Stimulated activated CD4-positive, alpha-beta T cell treated with anti-CD3 and anti-CD28 coated beads, Interleukin-12 subunit alpha, Interleukin-12 subunit beta, amount 100 ng/mL, for 48 hours (primary cell): ENCODE results near the gene TSPEAR.
"Not testable (repeated sequence)": the region's sequence is repeated elsewhere in the genome, so short reads cannot be mapped to it uniquely, and the experiment has no call there.

Source experiments
- DNase-seq, 3 donors: peaks; one replicate each; pipeline ENCODE4 v3.0.0-alpha.2; 2020; ENCODE audit warnings: low read depth in 2 of 3, low spot score in 1 of 3

Gene TSPEAR

GRCh38 chr21:44508711-44509445, 202.5 kb downstream of the TSPEAR start:
- DNase-seq = no peak

- DNase-seq = no peak
These were observed 203.0 kb downstream of the TSPEAR start for GRCh38 chr21:44508426-44508710.

GRCh38 chr21:44507673-44508425, 203.5 kb downstream of the TSPEAR start:
- DNase-seq = no peak

GRCh38 chr21:44506279-44507255, 204.8 kb downstream of the TSPEAR start:
- no peak for DNase-seq

GRCh38 chr21:44505673-44506278, 205.6 kb downstream of the TSPEAR start:
- no peak for DNase-seq

- DNase-seq = no peak
These were observed 207.4 kb downstream of the TSPEAR start for GRCh38 chr21:44503901-44504399.

GRCh38 chr21:44503006-44503889, 208.1 kb downstream of the TSPEAR start:
- not testable (repeated sequence) for DNase-seq

- DNase-seq = no peak
These were observed 209.0 kb downstream of the TSPEAR start for GRCh38 chr21:44502171-44502958.

GRCh38 chr21:44500111-44500510, 211.3 kb downstream of the TSPEAR start:
- no peak for DNase-seq

- DNase-seq = no peak
These were observed 211.7 kb downstream of the TSPEAR start for GRCh38 chr21:44499631-44500030.

- no peak for DNase-seq
These were observed 212.2 kb downstream of the TSPEAR start for GRCh38 chr21:44499211-44499560.

GRCh38 chr21:44498280-44499210, 212.8 kb downstream of the TSPEAR start:
- no peak for DNase-seq

- no peak for DNase-seq
These were observed 213.7 kb downstream of the TSPEAR start for GRCh38 chr21:44497703-44498126.

- no peak for DNase-seq
These were observed 214.5 kb downstream of the TSPEAR start for GRCh38 chr21:44496564-44497550.

- DNase-seq = no peak
These were observed 215.5 kb downstream of the TSPEAR start for GRCh38 chr21:44495611-44496563.

GRCh38 chr21:44494956-44495355, 216.4 kb downstream of the TSPEAR start:
- no peak for DNase-seq
